ENCODE measurements around the gene MPND.
"Not testable (repeated sequence)": the region's sequence is repeated elsewhere in the genome, so short reads cannot be mapped to it uniquely, and the experiment has no call there.

The MPND gene

GRCh38 chr19:4342615-4343369, 570 bp upstream of the MPND start:
- peak; percentile 99 for FAIRE-seq
- DNase-seq (ENCODE audit: extremely low spot score, insufficient read length, low read depth) = peak; percentile 84

- no peak for DNase-seq (ENCODE audit: extremely low spot score, insufficient read length, low read depth)
- no peak for FAIRE-seq
Observed at GRCh38 chr19:4345342-4346019, 2.1 kb downstream of the MPND start.

GRCh38 chr19:4346020-4346383, 2.6 kb downstream of the MPND start:
- DNase-seq (ENCODE audit: extremely low spot score, insufficient read length, low read depth) (no peak), FAIRE-seq (no peak)

- DNase-seq (ENCODE audit: extremely low spot score, insufficient read length, low read depth) (no peak), FAIRE-seq (no peak)
Observed at GRCh38 chr19:4347521-4347920, 4.2 kb downstream of the MPND start.

- not testable (repeated sequence) for DNase-seq (ENCODE audit: extremely low spot score, insufficient read length, low read depth); FAIRE-seq
Observed at GRCh38 chr19:4349225-4349624, 5.9 kb downstream of the MPND start.

GRCh38 chr19:4350111-4350510, 6.7 kb downstream of the MPND start:
- DNase-seq (ENCODE audit: extremely low spot score, insufficient read length, low read depth) (no peak), FAIRE-seq (no peak)

- FAIRE-seq (no peak), DNase-seq (ENCODE audit: extremely low spot score, insufficient read length, low read depth) (no peak)
Observed at GRCh38 chr19:4350726-4351125, 7.4 kb downstream of the MPND start.

- no peak for DNase-seq (ENCODE audit: extremely low spot score, insufficient read length, low read depth)
- no peak for FAIRE-seq
Observed at GRCh38 chr19:4352701-4353121, 9.3 kb downstream of the MPND start.

GRCh38 chr19:4354282-4354681, 10.9 kb downstream of the MPND start:
- no peak for FAIRE-seq

GRCh38 chr19:4354897-4355296, 11.5 kb downstream of the MPND start:
- no peak for FAIRE-seq
- DNase-seq (ENCODE audit: extremely low spot score, insufficient read length, low read depth) = no peak

More at GRCh38 chr19:4354282-4354681, 10.9 kb downstream of the MPND start:
- DNase-seq (ENCODE audit: extremely low spot score, insufficient read length, low read depth) = no peak

- DNase-seq (ENCODE audit: extremely low spot score, insufficient read length, low read depth) (no peak), FAIRE-seq (no peak)
Observed at GRCh38 chr19:4357095-4357797, 13.9 kb downstream of the MPND start.

GRCh38 chr19:4357921-4358326, 14.6 kb downstream of the MPND start:
- no peak for DNase-seq (ENCODE audit: extremely low spot score, insufficient read length, low read depth)
- FAIRE-seq = no peak

- DNase-seq (ENCODE audit: extremely low spot score, insufficient read length, low read depth) = no peak
- no peak for FAIRE-seq
Observed at GRCh38 chr19:4358709-4359626, 15.6 kb downstream of the MPND start.

GRCh38 chr19:4359627-4360000, 16.3 kb downstream of the MPND start:
- DNase-seq (ENCODE audit: extremely low spot score, insufficient read length, low read depth) = no peak
- FAIRE-seq = no peak

- FAIRE-seq = no peak
- no peak for DNase-seq (ENCODE audit: extremely low spot score, insufficient read length, low read depth)
Observed at GRCh38 chr19:4360081-4360569, 16.8 kb downstream of the MPND start.

GRCh38 chr19:4360641-4361151, 17.3 kb downstream of the MPND start:
- no peak for DNase-seq (ENCODE audit: extremely low spot score, insufficient read length, low read depth)
- FAIRE-seq = no peak

GRCh38 chr19:4361152-4362046, 18.0 kb downstream of the MPND start:
- FAIRE-seq = no peak
- no peak for DNase-seq (ENCODE audit: extremely low spot score, insufficient read length, low read depth)

- FAIRE-seq (no peak), DNase-seq (ENCODE audit: extremely low spot score, insufficient read length, low read depth) (no peak)
Observed at GRCh38 chr19:4362101-4362828, 18.9 kb downstream of the MPND start.
